ENCODE measurements around the gene APP. TPM values are rescaled to one million over a fixed set of nuclear protein-coding genes. Genes with fewer than 3 reads are reported as not detected.

APP gene
- total RNA-seq, 1 experiment from 2014 or later, result 266 TPM

DNA sequence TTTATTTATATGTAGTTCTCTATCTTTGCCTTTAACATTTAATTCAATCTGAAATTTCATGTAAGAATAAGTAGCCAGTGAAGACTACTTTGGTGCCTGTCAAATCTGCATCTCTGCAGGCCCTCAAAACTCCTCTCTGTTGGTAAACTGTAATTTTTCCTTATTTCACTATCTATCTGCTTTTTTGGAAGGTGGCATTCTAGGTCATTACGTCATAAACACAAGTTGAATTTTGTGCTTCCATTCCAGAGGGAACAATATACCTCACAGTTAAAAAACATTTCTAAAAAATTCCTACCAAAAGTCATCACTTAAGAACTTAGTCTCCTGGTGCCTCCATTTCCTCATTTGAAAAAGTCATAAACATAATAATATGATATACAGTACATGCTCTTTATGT, 259.8 kb downstream of the APP start:
- Histone ChIP-seq H3K9me3 (ENCODE audit: low read length) (no peaks in the 10 kb centered on the region), H3K4me3 (ENCODE audit: low read length) (no peak overlapping the region), H4K20me1 (ENCODE audit: low read length) (no peaks in the 10 kb centered on the region), H3F3A (ENCODE audit: low read length, unreplicated experiment) (no peaks in the 10 kb centered on the region), H3K36me3 (ENCODE audit: low read depth, low read length) (no peaks in the 10 kb centered on the region), H3K9me2 (replicated peaks; ENCODE audit: low read length) (no peaks in the 10 kb centered on the region), H3K9ac (ENCODE audit: low read length) (no peak overlapping the region), H3K4me1 (ENCODE audit: insufficient read depth, low read length) (no peaks in the 10 kb centered on the region), H3K79me2 (ENCODE audit: low read length) (no peaks in the 10 kb centered on the region), H2AFZ (ENCODE audit: low read length) (no peak overlapping the region), H3K4me2 (ENCODE audit: low read length) (no peak overlapping the region), H3K27me3 (ENCODE audit: low read length) (no peaks in the 10 kb centered on the region), H3K27ac (ENCODE audit: low read length) (no peak overlapping the region)
- TSS peak; percentile 11 for BruUV-seq (replicated peaks)
- DNase-seq (no peak), ATAC-seq (no peak)
- CTCF ChIA-PET, result no interaction called here
- TF ChIP-seq EZH2phosphoT487 (IDR thresholded peaks at IDR 0.05; ENCODE audit: borderline replicate concordance, low read length) (no peak), EZH2 (IDR thresholded peaks at IDR 0.05; ENCODE audit: low read length, unreplicated experiment) (no peak)
- TF ChIP-seq, protein P1, sequence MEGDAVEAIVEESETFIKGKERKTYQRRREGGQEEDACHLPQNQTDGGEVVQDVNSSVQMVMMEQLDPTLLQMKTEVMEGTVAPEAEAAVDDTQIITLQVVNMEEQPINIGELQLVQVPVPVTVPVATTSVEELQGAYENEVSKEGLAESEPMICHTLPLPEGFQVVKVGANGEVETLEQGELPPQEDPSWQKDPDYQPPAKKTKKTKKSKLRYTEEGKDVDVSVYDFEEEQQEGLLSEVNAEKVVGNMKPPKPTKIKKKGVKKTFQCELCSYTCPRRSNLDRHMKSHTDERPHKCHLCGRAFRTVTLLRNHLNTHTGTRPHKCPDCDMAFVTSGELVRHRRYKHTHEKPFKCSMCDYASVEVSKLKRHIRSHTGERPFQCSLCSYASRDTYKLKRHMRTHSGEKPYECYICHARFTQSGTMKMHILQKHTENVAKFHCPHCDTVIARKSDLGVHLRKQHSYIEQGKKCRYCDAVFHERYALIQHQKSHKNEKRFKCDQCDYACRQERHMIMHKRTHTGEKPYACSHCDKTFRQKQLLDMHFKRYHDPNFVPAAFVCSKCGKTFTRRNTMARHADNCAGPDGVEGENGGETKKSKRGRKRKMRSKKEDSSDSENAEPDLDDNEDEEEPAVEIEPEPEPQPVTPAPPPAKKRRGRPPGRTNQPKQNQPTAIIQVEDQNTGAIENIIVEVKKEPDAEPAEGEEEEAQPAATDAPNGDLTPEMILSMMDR (conservative IDR thresholded peaks at IDR 0.05; ENCODE audit: low read depth, low read length), result no peak
- intact Hi-C loops (cut with micrococcal nuclease), result no loop called here
- POLR2A ChIA-PET (ENCODE audit: unreplicated experiment), result no interaction called here

DNA sequence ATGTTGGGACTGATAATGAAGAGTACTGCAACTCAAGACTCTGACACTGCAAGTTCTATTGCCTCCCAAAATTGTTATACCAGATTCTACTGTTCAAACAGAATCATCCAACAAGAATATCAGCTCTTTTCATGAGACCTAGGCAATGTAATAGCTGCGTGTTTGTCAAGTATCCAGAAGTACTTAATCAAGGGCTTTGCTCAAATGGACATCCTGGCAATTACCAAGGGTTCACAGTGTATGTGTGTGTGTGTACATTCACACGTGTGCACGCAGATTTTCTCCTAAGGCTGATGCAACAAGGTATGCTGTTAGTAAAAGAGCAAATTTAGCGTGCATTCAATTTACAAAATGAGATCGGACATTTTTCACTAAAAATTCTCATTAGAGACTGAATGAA, 261.2 kb downstream of the APP start:
- BruUV-seq (replicated peaks), result no TSS peak
- intact Hi-C loops (cut with micrococcal nuclease), result no loop called here
- H3K79me2 ChIP-seq (ENCODE audit: low read length), result no peaks in the 10 kb centered on the region

DNA sequence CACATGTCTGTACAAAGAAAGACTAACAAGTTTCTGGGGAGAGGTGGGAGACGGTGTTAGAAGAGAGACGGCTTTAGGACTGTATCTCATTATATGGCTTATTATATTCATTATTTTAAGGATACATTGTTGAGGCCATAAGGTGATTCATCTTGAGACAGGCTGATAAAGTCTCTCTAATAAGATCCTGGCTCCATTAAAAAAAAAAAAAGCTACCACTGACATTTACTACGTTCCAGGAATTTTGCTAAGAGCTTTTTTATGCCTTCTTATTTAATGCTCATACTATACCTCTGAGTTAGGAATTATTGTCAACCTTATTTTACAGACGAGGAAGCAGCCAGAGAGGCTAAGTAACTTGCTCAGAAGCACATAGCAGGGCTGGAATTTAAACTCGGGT, 262.1 kb downstream of the APP start:
- Histone ChIP-seq H3K9me3 (ENCODE audit: low read length) (no peaks in the 10 kb centered on the region), H3K27me3 (ENCODE audit: low read length) (no peaks in the 10 kb centered on the region), H2AFZ (ENCODE audit: low read length) (no peak overlapping the region), H3K9ac (ENCODE audit: low read length) (no peak overlapping the region), H3K4me2 (ENCODE audit: low read length) (no peak overlapping the region), H3K4me3 (ENCODE audit: low read length) (no peak overlapping the region), H3K27ac (ENCODE audit: low read length) (no peak overlapping the region), H3K36me3 (ENCODE audit: low read depth, low read length) (peaks cover 9% of the 10 kb centered on the region), H3F3A (ENCODE audit: low read length, unreplicated experiment) (no peaks in the 10 kb centered on the region), H3K79me2 (ENCODE audit: low read length) (no peaks in the 10 kb centered on the region), H4K20me1 (ENCODE audit: low read length) (no peaks in the 10 kb centered on the region), H3K4me1 (ENCODE audit: insufficient read depth, low read length) (no peaks in the 10 kb centered on the region), H3K9me2 (replicated peaks; ENCODE audit: low read length) (no peaks in the 10 kb centered on the region)
- no peak for ATAC-seq
- no peak for DNase-seq
- intact Hi-C loops (cut with micrococcal nuclease), result no loop called here
- no TSS peak for BruUV-seq (replicated peaks)
- ChIA-PET POLR2A (ENCODE audit: unreplicated experiment) (no interaction called here), CTCF (no interaction called here)
- no peak for TF ChIP-seq EZH2 (IDR thresholded peaks at IDR 0.05; ENCODE audit: low read length, unreplicated experiment)
- TF ChIP-seq, protein P1 (conservative IDR thresholded peaks at IDR 0.05; ENCODE audit: low read depth, low read length), result no peak
- TF ChIP-seq EZH2phosphoT487 (IDR thresholded peaks at IDR 0.05; ENCODE audit: borderline replicate concordance, low read length), result no peak

More for the DNA sequence above, 261.2 kb downstream of the APP start:
- Histone ChIP-seq H3K27ac (ENCODE audit: low read length) (no peak overlapping the region), H3K36me3 (ENCODE audit: low read depth, low read length) (peaks cover 2% of the 10 kb centered on the region; the same call in 1 of the 2 replicates), H3K27me3 (ENCODE audit: low read length) (no peaks in the 10 kb centered on the region), H3K4me3 (ENCODE audit: low read length) (no peak overlapping the region), H3K9me3 (ENCODE audit: low read length) (no peaks in the 10 kb centered on the region), H4K20me1 (ENCODE audit: low read length) (no peaks in the 10 kb centered on the region), H3K4me1 (ENCODE audit: insufficient read depth, low read length) (no peaks in the 10 kb centered on the region), H3K9ac (ENCODE audit: low read length) (no peak overlapping the region), H2AFZ (ENCODE audit: low read length) (no peak overlapping the region), H3F3A (ENCODE audit: low read length, unreplicated experiment) (no peaks in the 10 kb centered on the region), H3K9me2 (replicated peaks; ENCODE audit: low read length) (no peaks in the 10 kb centered on the region), H3K4me2 (ENCODE audit: low read length) (no peak overlapping the region)
- no peak for DNase-seq
- ChIA-PET CTCF (no interaction called here), POLR2A (ENCODE audit: unreplicated experiment) (no interaction called here)
- ATAC-seq, result no peak
- TF ChIP-seq EZH2phosphoT487 (IDR thresholded peaks at IDR 0.05; ENCODE audit: borderline replicate concordance, low read length), result no peak
- TF ChIP-seq, protein P1 (conservative IDR thresholded peaks at IDR 0.05; ENCODE audit: low read depth, low read length), result no peak
- TF ChIP-seq EZH2 (IDR thresholded peaks at IDR 0.05; ENCODE audit: low read length, unreplicated experiment), result no peak

All from PC-3 (cell line).